HepG2 (cell line): ENCODE results near the gene FAAP20. TPM values are rescaled to one million over a fixed set of nuclear protein-coding genes. Genes with fewer than 3 reads are reported as not detected.

Experiments used
- ARID3A ChIP-seq: IDR thresholded peaks from 2 replicates; pipeline ENCODE4 v1.6.1; 2012; ENCODE audit warnings: low read depth, low read length, improper control_type of control experiment
- CENPT ChIP-seq: sonication (generic); formaldehyde crosslinking; IDR thresholded peaks from 2 replicates; pipeline ENCODE4 v1.8.0; 2022; ENCODE audit warnings: low read depth, mild to moderate bottlenecking, moderate library complexity, missing genetic modification reagents
- HINFP ChIP-seq: sonication (generic); formaldehyde crosslinking; IDR thresholded peaks from 2 replicates; pipeline ENCODE4 v1.4.0; 2020; ENCODE audit warnings: low read depth, mild to moderate bottlenecking, missing genetic modification reagents
- MAX ChIP-seq: IDR thresholded peaks from 2 replicates; pipeline ENCODE4 v1.6.1; 2012; ENCODE audit warnings: inconsistent platforms
- NFIB ChIP-seq: sonication (generic); formaldehyde crosslinking; IDR thresholded peaks from 2 replicates; pipeline ENCODE4 v1.9.0; 2021; ENCODE audit warnings: missing genetic modification reagents, mild to moderate bottlenecking, borderline replicate concordance
- NFYC ChIP-seq: IDR thresholded peaks from 2 replicates; pipeline ENCODE4 v1.6.1; 2016; ENCODE audit warnings: missing genetic modification reagents, missing compliant biosample characterization
- PAX8 ChIP-seq: sonication (generic); formaldehyde crosslinking; IDR thresholded peaks from 2 replicates; pipeline ENCODE4 v1.8.0; 2022; ENCODE audit warnings: mild to moderate bottlenecking, missing genetic modification reagents, borderline replicate concordance
- REST ChIP-seq, 2 experiments: IDR thresholded peaks; 2 replicates each; pipeline ENCODE4 v1.6.1; 2011 to 2012; ENCODE audit warnings: low read length in 2 of 2, borderline replicate concordance in 1 of 2, low read depth in 1 of 2, mild to moderate bottlenecking in 1 of 2, moderate library complexity in 1 of 2
- TFAP4 ChIP-seq: sonication (generic); IDR thresholded peaks from 2 replicates; pipeline ENCODE4 v1.6.1; 2016; ENCODE audit warnings: low read depth, borderline replicate concordance
- TSC22D2 ChIP-seq: sonication (generic); formaldehyde crosslinking; IDR thresholded peaks from 2 replicates; pipeline ENCODE4 v1.5.1; 2020; ENCODE audit warnings: missing genetic modification reagents, mild to moderate bottlenecking, borderline replicate concordance
- ZBED4 ChIP-seq: sonication (generic); formaldehyde crosslinking; IDR thresholded peaks from 2 replicates; pipeline ENCODE4 v1.4.0; 2020; ENCODE audit warnings: missing genetic modification reagents, borderline replicate concordance
- ZFP41 ChIP-seq: sonication (generic); formaldehyde crosslinking; IDR thresholded peaks from 2 replicates; pipeline ENCODE4 v1.4.0; 2020; ENCODE audit warnings: mild to moderate bottlenecking, missing genetic modification reagents, borderline replicate concordance
- ZNF567 ChIP-seq: sonication (generic); formaldehyde crosslinking; IDR thresholded peaks from 2 replicates; pipeline ENCODE4 v1.8.1; 2023; ENCODE audit warnings: mild to moderate bottlenecking, missing genetic modification reagents, borderline replicate concordance
- ZNF761 ChIP-seq: sonication (generic); formaldehyde crosslinking; conservative IDR thresholded peaks from 2 replicates; pipeline ENCODE4 v1.4.0; 2020; ENCODE audit warnings: mild to moderate bottlenecking, missing genetic modification reagents
- polyA plus RNA-seq, 8 experiments: library from polyadenylated mRNA; depleted of rRNA in 3 of 8; stranded (reverse) in 7 of 8; unstranded in 1 of 8; fragments of >200 nt; fragmentation: Illumina TruSeq in 4 of 8; extraction: Trizol in 4 of 8; gene quantifications; 2 replicates each; pipeline versions ENCODE4 v1.2.1 to v1.2.3, GENCODE V29; 2011 to 2016; ENCODE audit warnings: low read depth in 4 of 8, missing spikeins in 1 of 8, mixed read lengths in 1 of 8; ENCODE audit not compliant: insufficient read depth in 1 of 8
- total RNA-seq, 5 experiments: library from RNA; depleted of rRNA; stranded (reverse); fragments of >200 nt; fragmentation: Illumina TruSeq; extraction: Trizol; gene quantifications; 2 replicates each; pipeline ENCODE4 v1.2.3, GENCODE V29; 2016; ENCODE audit warnings: low read depth in 1 of 5

FAAP20 gene
- total and polyA plus RNA-seq, 2 of the 13 experiments (the other 11 are each of a cell fraction or from before 2014, with no cell fraction given), result 9.6 to 10.8 TPM

GRCh38 chr1:2214541-2215241 lies 20.1 kb upstream of the FAAP20 start (continued):
- TF ChIP-seq ZBED4 (CRISPR knock-in tag) (0 out of 2 replicates have a peak, but pooled peaks have one; percentile 26), PAX8 (CRISPR knock-in tag) (no peak), HINFP (CRISPR knock-in tag) (no peak), ZNF761 (no peak), NFIB (CRISPR knock-in tag) (no peak), MAX (0 out of 2 replicates have a peak, but pooled peaks have one; percentile 31), CENPT (0 out of 2 replicates have a peak, but pooled peaks have one; percentile 44), TFAP4 (peak; percentile 23; the same call in 1 of the 2 replicates), REST (IDR thresholded peaks at IDR 0.05; ENCODE audit: borderline replicate concordance in 1 of 2, low read depth in 1 of 2, low read length in 2 of 2) (no peak), ARID3A (no peak), TSC22D2 (CRISPR knock-in tag) (no peak), NFYC (CRISPR knock-in tag) (peak; percentile 54; the same call in 1 of the 2 replicates), ZFP41 (peak; percentile 40; the same call in 1 of the 2 replicates), ZNF567 (CRISPR knock-in tag) (peak; percentile 47; the same call in 1 of the 2 replicates)
